Naive B cell (primary cell): ENCODE measurements around the gene IL2RG. TPM values are rescaled to one million over a fixed set of nuclear protein-coding genes. Genes with fewer than 3 reads are reported as not detected.

Experiments
- ATAC-seq, 2 donors: fragments of 150-1000 bp; cut with Tn5 transposase; 2 replicates each; pipeline ENCODE4 v1.10.0; 2021; ENCODE audit warnings: low read depth in 2 of 2, mild to moderate bottlenecking in 2 of 2, moderate library complexity in 2 of 2
- DNase-seq: peaks from one replicate; pipeline ENCODE4 v3.0.0; 2022
- H3K27ac Mint-ChIP-seq, 6 donors: one replicate each; pipeline ENCODE4 v1.8.0; 2020 to 2022; ENCODE audit warnings: mild to moderate bottlenecking in 6 of 6, mixed read lengths in 6 of 6, moderate library complexity in 5 of 6, inconsistent platforms in 2 of 6
- H3K27me3 Mint-ChIP-seq, 3 donors: one replicate each; pipeline ENCODE4 v1.8.0; 2021 to 2022; ENCODE audit warnings: mixed read lengths in 3 of 3, mild to moderate bottlenecking in 1 of 3
- H3K36me3 Mint-ChIP-seq, 2 donors: one replicate each; pipeline ENCODE4 v1.8.0; 2020 to 2022; ENCODE audit warnings: mixed read lengths in 2 of 2, inconsistent platforms in 1 of 2, mild to moderate bottlenecking in 1 of 2
- H3K4me1 Mint-ChIP-seq, 3 donors: one replicate each; pipeline ENCODE4 v1.8.0; 2020 to 2022; ENCODE audit warnings: mixed read lengths in 3 of 3, inconsistent platforms in 1 of 3, mild to moderate bottlenecking in 1 of 3, moderate library complexity in 1 of 3
- H3K4me3 Mint-ChIP-seq, 8 donors: one replicate each; pipeline ENCODE4 v1.8.0; 2020 to 2022; ENCODE audit warnings: mild to moderate bottlenecking in 8 of 8, mixed read lengths in 8 of 8, moderate library complexity in 8 of 8, inconsistent platforms in 2 of 8
- H3K9me3 Mint-ChIP-seq, 7 donors: one replicate each; pipeline ENCODE4 v1.8.0; 2020 to 2022; ENCODE audit warnings: mixed read lengths in 7 of 7, mild to moderate bottlenecking in 5 of 7, inconsistent platforms in 2 of 7, moderate library complexity in 1 of 7
- polyA plus RNA-seq, 6 donors: library from polyadenylated mRNA; unstranded; fragments of 300-500 nt; fragmentation: Illumina TruSeq; gene quantifications; one replicate each; pipeline ENCODE4 v1.2.3, GENCODE V29; 2021; ENCODE audit warnings: low read depth in 6 of 6

The IL2RG gene
- polyA plus RNA-seq, 6 donors from 2014 or later: 789 to 1,133 (median 826) TPM

DNA sequence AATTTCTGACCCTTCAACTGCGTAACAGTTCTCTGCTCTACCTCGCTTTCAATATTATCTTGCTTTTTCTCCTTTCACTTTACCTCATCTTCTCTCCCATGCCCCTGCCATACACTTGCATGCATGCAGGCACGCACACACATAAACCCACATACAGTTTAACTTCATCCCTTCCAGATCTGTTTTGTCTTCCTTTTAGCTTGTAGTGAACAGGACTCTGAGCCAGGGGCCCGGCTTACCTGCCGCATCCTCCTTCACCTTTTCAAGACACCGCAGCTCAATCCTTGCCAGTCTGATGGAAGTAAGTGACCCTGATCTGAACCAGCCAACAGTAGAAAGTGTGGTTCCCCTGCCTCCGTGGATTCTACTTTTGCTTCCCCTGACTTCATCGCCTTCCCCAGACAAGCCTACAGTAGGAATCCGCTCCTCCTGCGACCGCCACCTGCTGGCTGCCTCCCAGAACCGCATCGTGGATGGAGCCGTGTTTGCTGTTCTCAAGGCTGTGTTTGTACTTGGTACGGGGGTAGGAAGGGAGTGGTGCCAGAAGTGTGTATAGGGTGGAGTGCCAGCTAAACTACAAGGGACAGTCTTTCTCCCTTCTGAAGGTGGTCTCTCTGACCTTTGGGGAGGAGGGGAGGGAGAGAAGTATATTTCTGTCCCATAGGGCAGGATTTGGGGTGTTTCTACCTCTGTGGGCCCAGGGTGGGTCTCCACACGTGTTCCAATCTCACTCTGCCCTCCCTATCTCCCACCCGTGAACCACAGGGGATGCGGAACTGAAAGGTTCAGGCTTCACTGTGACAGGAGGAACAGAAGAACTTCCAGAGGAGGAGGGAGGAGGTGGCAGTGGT, 17.8 kb upstream of the IL2RG start:
- DNase-seq: peak; percentile 65
- Mint-ChIP-seq H3K9me3 (peaks cover 0 to 3% (median 0%) of the 10 kb centered on the region in 7 donors), H3K4me3 (peak overlapping the region in 1 of 8 donors; percentile 1), H3K27me3 (no peaks in the 10 kb centered on the region), H3K4me1 (peaks cover 6 to 15% (median 12%) of the 10 kb centered on the region in 3 donors), H3K36me3 (peaks cover 7 to 22% of the 10 kb centered on the region in 2 donors), H3K27ac (peak overlapping the region; percentile 51 to 95 (median 76))
- peak; percentile 87 to 94 for ATAC-seq

GRCh38 chrX:71128166-71128833, 16.9 kb upstream of the IL2RG start:
- Mint-ChIP-seq H3K9me3 (peaks cover 0 to 3% (median 0%) of the 10 kb centered on the region in 7 donors), H3K27ac (peak overlapping the region in 4 of 6 donors; percentile 34 to 95 (median 74)), H3K4me1 (peaks cover 6 to 15% (median 12%) of the 10 kb centered on the region in 3 donors), H3K36me3 (peaks cover 7 to 22% of the 10 kb centered on the region in 2 donors), H3K4me3 (no peak overlapping the region), H3K27me3 (no peaks in the 10 kb centered on the region)
- ATAC-seq (no peak), DNase-seq (no peak)

GRCh38 chrX:71118985-71119535, 7.7 kb upstream of the IL2RG start:
- peak overlapping the region; percentile 87 to 95 (median 91) for H3K4me3 Mint-ChIP-seq
- peak overlapping the region; percentile 70 to 98 (median 94) for H3K27ac Mint-ChIP-seq
- H3K36me3 Mint-ChIP-seq: peaks cover 0 to 13% of the 10 kb centered on the region in 2 donors
- no peaks in the 10 kb centered on the region for H3K27me3 Mint-ChIP-seq
- peak; percentile 15 to 24 for ATAC-seq
- H3K4me1 Mint-ChIP-seq: peaks cover 0 to 20% (median 11%) of the 10 kb centered on the region in 3 donors
- peaks cover 0 to 2% (median 0%) of the 10 kb centered on the region in 7 donors for H3K9me3 Mint-ChIP-seq
- DNase-seq: no peak

GRCh38 chrX:71118032-71118984, 6.9 kb upstream of the IL2RG start, which contains the start of gene MED12:
TSS of gene MED12 (plus strand) at chrX:71118596. CDS start at chrX:71118755, 159 bp downstream.
- Mint-ChIP-seq H3K4me3 (peak within 1 kb of the TSS; percentile 87 to 95 (median 91)), H3K36me3 (peaks cover 0 to 13% of the 10 kb centered on the region in 2 donors), H3K4me1 (peaks cover 0 to 23% (median 14%) of the 10 kb centered on the region in 3 donors), H3K27ac (peak within 1 kb of the TSS; percentile 94 to 98 (median 95)), H3K27me3 (no peaks in the 10 kb centered on the region), H3K9me3 (peaks cover 0 to 2% (median 0%) of the 10 kb centered on the region in 7 donors)
- ATAC-seq (peak; percentile 92 to 94), DNase-seq (peak; percentile 74)

DNA sequence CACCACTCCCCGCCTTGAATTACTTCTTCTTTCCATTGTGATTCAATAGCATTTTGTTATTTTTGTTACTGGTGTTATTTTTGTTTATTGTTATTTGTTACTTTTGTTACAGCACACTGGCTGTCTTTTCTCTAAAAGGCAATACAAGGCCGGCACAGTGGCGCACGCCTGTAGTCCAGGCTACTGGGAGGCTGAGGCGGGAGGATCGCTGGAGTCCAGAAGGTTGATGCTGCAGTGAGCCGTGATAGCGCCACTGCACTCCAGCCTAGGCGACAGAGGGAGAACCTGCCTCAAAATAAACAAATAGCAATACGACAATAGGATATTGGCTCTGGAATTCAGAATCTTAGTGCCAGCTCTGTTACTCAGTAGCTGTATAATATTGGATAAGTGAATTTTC, 6.0 kb upstream of the IL2RG start:
- Mint-ChIP-seq H3K9me3 (peaks cover 0 to 2% (median 0%) of the 10 kb centered on the region in 7 donors), H3K27me3 (no peaks in the 10 kb centered on the region), H3K36me3 (peaks cover 0 to 4% of the 10 kb centered on the region in 2 donors), H3K4me1 (peaks cover 5 to 28% (median 19%) of the 10 kb centered on the region in 3 donors), H3K4me3 (peak overlapping the region in 4 of 8 donors; percentile 22 to 92 (median 64)), H3K27ac (peak overlapping the region in 4 of 6 donors; percentile 24 to 95 (median 47))
- DNase-seq (no peak), ATAC-seq (no peak)

GRCh38 chrX:71111921-71112431, 599 bp upstream of the IL2RG start:
- peak overlapping the region; percentile 98 to 100 (median 100) for H3K27ac Mint-ChIP-seq
- H3K27me3 Mint-ChIP-seq: peaks cover 0 to 8% (median 0%) of the 10 kb centered on the region in 3 donors
- H3K36me3 Mint-ChIP-seq: peaks cover 7 to 8% of the 10 kb centered on the region in 2 donors
- peak overlapping the region; percentile 80 to 98 (median 96) for H3K4me3 Mint-ChIP-seq
- ATAC-seq (peak; percentile 37 to 42), DNase-seq (no peak)
- H3K9me3 Mint-ChIP-seq: peaks cover 0 to 4% (median 0%) of the 10 kb centered on the region in 7 donors
- peaks cover 40 to 54% (median 53%) of the 10 kb centered on the region in 3 donors for H3K4me1 Mint-ChIP-seq

DNA sequence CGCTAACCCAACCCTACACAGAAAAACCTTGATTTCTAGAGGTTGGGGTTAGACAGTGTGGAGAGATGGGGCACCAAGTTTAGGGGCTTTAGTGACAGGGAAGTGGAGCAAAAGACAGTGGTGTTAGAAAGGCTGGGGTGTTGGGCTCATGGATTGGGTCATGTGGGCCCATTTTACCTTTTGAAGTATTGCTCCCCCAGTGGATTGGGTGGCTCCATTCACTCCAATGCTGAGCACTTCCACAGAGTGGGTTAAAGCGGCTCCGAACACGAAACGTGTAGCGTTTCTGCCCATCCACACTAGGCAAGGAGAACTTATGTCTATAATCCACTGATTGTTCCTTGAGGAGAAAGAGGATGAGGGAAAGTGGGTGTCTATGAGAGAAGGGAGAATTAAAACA, 2.3 kb downstream of the IL2RG start:
- Mint-ChIP-seq H3K9me3 (peaks cover 0 to 4% (median 0%) of the 10 kb centered on the region in 7 donors), H3K27ac (peak overlapping the region in 4 of 6 donors; percentile 51 to 100 (median 92)), H3K4me3 (peak overlapping the region; percentile 80 to 98 (median 96)), H3K36me3 (peaks cover 7 to 16% of the 10 kb centered on the region in 2 donors), H3K4me1 (peaks cover 57 to 78% (median 78%) of the 10 kb centered on the region in 3 donors), H3K27me3 (peaks cover 0 to 8% (median 0%) of the 10 kb centered on the region in 3 donors)
- DNase-seq (no peak), ATAC-seq (no peak)

DNA sequence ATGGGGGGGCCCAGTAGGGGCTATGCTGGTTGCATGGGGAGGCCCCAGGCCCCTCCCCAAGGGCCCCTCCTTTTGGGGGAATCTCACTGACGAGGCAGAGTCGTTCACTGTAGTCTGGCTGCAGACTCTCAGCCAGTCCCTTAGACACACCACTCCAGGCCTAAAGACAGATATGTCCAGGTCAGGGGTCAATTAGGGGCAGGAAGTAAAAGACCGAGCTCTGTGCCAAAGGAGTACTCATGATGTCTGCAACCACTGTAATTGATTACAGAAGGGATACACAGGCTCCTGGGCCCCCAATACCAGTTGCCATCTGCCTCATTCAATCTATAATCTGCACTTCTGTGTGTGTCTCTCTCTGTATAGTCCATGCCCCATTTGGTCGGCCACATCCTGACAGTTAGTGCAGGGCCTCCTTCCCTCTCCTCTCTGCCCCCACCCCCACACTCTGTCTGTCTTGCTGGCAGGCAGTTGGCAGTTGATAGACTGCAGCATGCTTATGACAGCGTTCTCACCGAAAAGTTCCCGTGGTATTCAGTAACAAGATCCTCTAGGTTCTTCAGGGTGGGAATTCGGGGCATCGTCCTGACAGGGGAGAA, 3.5 kb downstream of the IL2RG start:
- Mint-ChIP-seq H3K9me3 (peaks cover 0 to 4% (median 0%) of the 10 kb centered on the region in 7 donors), H3K27me3 (peaks cover 0 to 8% (median 0%) of the 10 kb centered on the region in 3 donors), H3K4me1 (peaks cover 65 to 90% (median 84%) of the 10 kb centered on the region in 3 donors), H3K36me3 (peaks cover 7 to 16% of the 10 kb centered on the region in 2 donors), H3K27ac (peak overlapping the region; percentile 41 to 98 (median 89)), H3K4me3 (peak overlapping the region; percentile 80 to 98 (median 95))
- DNase-seq: no peak
- ATAC-seq: no peak

DNA sequence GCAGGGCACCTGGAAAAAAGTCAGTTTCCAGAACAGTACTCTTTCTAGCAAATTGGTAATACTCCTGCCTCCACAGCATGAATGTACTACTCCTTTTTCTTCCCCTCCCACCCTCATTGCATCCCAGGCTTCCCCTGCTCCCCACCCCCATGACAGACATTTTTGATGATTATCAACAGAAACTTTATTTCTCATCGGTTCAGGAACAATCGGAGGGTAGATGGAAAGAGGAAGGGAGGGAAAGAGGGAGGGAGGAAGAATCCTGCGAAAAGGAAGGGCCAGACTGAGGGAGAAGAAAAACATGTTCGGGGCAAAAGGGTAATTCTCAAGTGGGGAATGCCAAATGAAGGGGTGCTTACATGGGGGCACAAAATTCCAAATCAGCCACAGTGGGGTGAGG, 4.1 kb downstream of the IL2RG start:
- no peak for ATAC-seq
- no peak for DNase-seq
- peaks cover 7 to 16% of the 10 kb centered on the region in 2 donors for H3K36me3 Mint-ChIP-seq
- H3K9me3 Mint-ChIP-seq: peaks cover 0 to 4% (median 0%) of the 10 kb centered on the region in 7 donors
- peaks cover 0 to 8% (median 0%) of the 10 kb centered on the region in 3 donors for H3K27me3 Mint-ChIP-seq
- H3K4me1 Mint-ChIP-seq: peaks cover 64 to 90% (median 86%) of the 10 kb centered on the region in 3 donors
- H3K4me3 Mint-ChIP-seq: peak overlapping the region in 6 of 8 donors; percentile 17 to 95 (median 54)
- H3K27ac Mint-ChIP-seq: peak overlapping the region; percentile 14 to 98 (median 78)

- Mint-ChIP-seq H3K36me3 (peaks cover 7 to 16% of the 10 kb centered on the region in 2 donors), H3K9me3 (peaks cover 0 to 4% (median 0%) of the 10 kb centered on the region in 7 donors)
Measured at GRCh38 chrX:71106427-71106826, 5.0 kb downstream of the IL2RG start, which contains the start of gene CXorf65. TSS of gene CXorf65 (minus strand) at chrX:71106740. CDS start at chrX:71106556, 184 bp downstream.

DNA sequence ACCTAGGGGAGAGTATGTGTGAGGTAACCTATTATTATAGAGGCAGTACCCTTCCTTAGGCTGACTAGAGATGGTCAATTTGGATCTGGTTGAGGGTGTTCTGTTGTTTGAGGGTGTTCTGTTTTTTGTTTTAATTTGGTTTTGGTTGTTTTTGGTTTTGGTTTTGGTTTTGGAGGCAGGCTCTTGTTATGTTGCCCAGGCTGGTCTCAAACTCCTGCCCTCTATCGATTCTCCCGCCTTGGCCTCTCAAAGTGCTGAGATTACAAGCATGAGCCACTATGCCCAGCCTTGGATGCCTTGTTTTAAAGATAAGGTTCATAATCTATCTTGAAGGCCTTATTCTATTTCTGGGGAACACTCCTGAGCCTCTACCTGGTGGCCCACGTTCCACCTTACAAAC, 5.7 kb downstream of the IL2RG start:
- Mint-ChIP-seq H3K36me3 (peaks cover 7 to 16% of the 10 kb centered on the region in 2 donors), H3K9me3 (peaks cover 0 to under 1% (median 0%) of the 10 kb centered on the region in 7 donors), H3K4me3 (peak overlapping the region in 6 of 8 donors; percentile 42 to 72 (median 66)), H3K4me1 (peaks cover 64 to 86% (median 78%) of the 10 kb centered on the region in 3 donors), H3K27me3 (peaks cover 0 to 10% (median 0%) of the 10 kb centered on the region in 3 donors), H3K27ac (peak overlapping the region; percentile 43 to 98 (median 88))
- no peak for ATAC-seq
- DNase-seq: no peak

More at GRCh38 chrX:71106427-71106826, 5.0 kb downstream of the IL2RG start, which contains the start of gene CXorf65:
- H3K4me3 Mint-ChIP-seq: peak within 1 kb of the TSS; percentile 67 to 95 (median 82)
- no peak for ATAC-seq
- H3K27me3 Mint-ChIP-seq: peaks cover 0 to 8% (median 0%) of the 10 kb centered on the region in 3 donors
- peaks cover 62 to 83% (median 82%) of the 10 kb centered on the region in 3 donors for H3K4me1 Mint-ChIP-seq
- no peak for DNase-seq
- H3K27ac Mint-ChIP-seq: peak within 1 kb of the TSS; percentile 78 to 98 (median 89)
